ENCODE measurements around the gene N4BP2.
"Not testable (repeated sequence)": the region's sequence is repeated elsewhere in the genome, so short reads cannot be mapped to it uniquely, and the experiment has no call there.

Gene N4BP2

DNA sequence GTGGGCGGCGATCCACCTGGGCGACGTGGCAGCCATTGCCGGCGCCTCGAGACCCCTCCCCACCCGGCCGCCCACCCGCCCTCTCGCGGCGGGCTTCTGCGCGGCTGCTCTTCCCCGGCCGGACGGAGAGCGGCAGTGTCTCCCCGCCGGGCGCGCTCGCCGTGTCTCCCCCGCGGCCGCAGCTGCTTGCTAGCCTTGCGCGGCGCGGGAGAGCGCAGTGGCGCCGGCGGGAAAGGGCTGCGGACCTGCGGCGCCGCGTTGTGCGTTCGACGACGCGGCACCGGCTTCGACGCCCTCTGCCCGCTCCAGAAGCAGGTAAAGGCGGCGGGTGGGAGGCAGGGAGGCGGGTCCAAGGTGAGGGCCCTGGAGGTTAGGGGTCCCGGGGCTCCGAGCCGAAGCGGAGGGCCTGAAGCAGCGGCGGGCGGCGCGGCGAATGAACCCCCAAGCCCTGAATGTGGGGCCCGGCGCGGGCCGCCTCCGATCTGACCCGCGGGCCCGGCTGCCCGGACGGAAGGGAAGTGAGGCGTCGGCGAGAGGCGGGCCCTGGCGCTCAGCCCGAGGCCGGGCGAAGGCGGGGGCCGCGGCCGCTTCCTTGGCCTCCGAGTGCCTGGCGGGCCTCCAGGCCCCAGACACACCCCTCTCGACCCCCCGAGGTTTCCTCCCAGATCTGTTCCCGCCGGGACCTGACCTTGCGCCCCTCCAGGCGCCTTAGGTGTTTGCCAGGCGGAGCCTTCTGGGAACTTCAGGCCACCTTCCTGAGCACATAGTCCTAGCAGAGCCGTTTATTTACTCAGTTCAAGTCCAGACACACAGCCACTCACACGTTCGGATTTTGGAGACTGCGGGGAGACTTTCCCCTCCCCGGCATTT is at the start of gene N4BP2:
Gene N4BP2 (plus strand): TSS at position 135 of the 870 bp plus-strand sequence. CDS start 40,491 bp downstream, outside the sequence.
- peak; percentile 35 for DNase-seq (ENCODE audit: low read depth)

- DNase-seq (ENCODE audit: low read depth) = no peak
Measured at GRCh38 chr4:40016007-40016406, 40.6 kb upstream of the N4BP2 start.

DNA sequence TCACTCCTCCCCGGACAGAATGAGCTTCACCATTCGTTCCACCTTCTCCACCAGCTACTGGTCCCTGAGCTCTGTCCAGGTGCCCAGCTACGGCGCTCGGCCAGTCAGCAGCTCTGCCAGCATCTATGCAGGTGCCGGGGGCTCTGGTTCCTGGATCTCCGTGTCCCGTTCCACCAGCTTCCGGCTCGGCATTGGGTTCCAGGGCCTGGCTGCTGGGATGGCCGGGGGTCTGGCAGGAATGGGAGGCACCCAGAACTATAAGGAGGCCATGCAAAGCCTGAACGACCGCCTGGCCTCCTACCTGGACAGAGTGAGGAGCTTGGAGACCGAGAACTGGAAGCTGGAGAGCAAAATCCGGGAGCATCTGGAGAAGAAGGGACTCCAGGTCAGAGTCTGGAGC is 36.4 kb upstream of the N4BP2 start:
- no peak for DNase-seq (ENCODE audit: low read depth)

- DNase-seq (ENCODE audit: low read depth) = not testable (repeated sequence)
Measured at GRCh38 chr4:40021116-40021515, 35.5 kb upstream of the N4BP2 start.

GRCh38 chr4:40024049-40024448 is 32.6 kb upstream of the N4BP2 start:
- DNase-seq (ENCODE audit: low read depth) = not testable (repeated sequence)

GRCh38 chr4:40032785-40033184 is 23.9 kb upstream of the N4BP2 start:
- DNase-seq (ENCODE audit: low read depth) = no peak

DNA sequence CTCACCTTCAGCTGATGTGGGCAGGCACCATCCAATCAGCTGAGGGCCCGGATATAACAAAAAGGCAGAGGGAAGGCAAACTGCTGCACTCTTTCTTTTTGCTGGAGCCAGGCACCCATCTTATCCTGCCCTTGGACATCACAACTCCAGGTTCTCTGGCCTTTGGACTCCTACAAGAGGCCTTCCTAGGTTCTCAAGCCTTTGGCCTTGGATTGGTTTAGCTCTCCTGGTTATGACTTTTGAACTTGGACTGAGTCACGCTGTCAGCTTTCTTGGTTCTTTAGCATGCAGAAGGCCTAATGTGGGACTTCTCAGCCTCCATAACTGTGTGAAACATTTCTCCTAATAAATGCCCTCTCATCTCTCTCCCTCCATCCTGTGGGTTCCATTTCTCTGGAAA is 23.0 kb upstream of the N4BP2 start:
- DNase-seq (ENCODE audit: low read depth) = no peak

GRCh38 chr4:40038977-40039376 is 17.7 kb upstream of the N4BP2 start:
- DNase-seq (ENCODE audit: low read depth) = no peak

GRCh38 chr4:40040908-40041307 is 15.7 kb upstream of the N4BP2 start:
- no peak for DNase-seq (ENCODE audit: low read depth)

- DNase-seq (ENCODE audit: low read depth) = no peak
Measured at GRCh38 chr4:40043786-40044185, 12.9 kb upstream of the N4BP2 start.

DNA sequence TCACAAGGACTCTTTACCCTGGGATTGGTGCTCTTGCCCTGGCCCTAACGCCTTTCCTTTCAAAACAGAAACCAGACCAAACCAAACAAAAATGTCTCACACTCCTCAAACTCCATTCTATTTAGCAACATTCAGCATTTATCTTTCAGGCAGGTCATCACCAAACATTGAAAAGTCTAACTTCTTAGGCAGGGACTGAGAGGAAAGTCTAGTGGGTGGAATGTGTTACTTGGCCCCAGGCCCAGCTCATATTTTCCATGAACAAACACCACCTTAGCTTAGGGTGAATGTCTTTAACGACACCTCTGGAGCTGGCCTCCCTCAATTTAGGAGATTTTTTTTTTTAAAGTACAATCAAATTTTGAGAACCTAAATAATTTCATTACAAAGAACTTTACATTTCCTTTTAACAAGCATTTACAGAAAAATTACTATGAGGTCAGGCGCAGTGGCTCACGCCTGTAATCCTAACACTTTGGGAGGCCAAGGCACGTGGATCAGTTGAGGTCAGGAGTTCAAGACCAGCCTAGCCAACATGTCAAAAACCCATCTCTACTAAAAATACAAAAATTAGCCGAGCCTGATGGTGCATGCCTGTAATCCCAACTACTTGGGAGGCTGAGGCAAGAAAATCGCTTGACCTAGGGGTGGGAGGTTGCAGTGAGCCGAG is 10.2 kb upstream of the N4BP2 start:
- DNase-seq (ENCODE audit: low read depth) = no peak

DNA sequence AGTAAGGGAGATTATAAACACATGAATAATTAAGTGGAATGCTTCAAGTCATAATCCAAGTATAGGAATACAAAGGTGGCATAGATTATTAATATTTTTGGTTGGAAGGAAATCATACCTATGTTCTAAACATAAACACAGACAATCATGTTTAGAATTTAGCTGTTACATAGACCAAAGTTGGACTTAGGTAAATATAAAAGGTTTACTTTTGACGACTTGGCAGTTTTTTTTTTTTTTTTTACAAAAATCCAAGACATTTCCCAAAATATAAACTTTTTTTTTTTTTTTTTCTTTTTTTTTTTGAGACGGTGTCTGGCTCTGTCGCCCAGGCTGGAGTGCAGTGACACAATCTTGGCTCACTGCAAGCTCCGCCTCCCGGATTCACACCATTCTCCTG is 3.5 kb upstream of the N4BP2 start:
- no peak for DNase-seq (ENCODE audit: low read depth)

DNA sequence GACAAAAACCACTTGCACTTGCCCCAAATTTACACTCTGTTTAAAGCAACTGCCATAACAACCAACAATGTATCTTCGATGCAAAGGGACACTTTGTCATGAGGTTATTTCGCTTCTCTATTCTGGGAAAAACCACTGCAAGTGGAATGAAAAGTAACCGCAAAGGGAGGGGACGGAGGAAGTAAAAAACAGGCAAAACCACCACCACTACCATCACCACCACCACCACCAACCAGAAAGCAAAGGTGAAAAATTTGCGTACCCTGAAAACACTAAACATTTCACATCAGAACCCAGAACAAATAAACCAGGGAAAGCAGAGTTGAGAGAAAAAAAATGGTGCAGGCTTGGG is 1.2 kb upstream of the N4BP2 start:
- no peak for DNase-seq (ENCODE audit: low read depth)

DNA sequence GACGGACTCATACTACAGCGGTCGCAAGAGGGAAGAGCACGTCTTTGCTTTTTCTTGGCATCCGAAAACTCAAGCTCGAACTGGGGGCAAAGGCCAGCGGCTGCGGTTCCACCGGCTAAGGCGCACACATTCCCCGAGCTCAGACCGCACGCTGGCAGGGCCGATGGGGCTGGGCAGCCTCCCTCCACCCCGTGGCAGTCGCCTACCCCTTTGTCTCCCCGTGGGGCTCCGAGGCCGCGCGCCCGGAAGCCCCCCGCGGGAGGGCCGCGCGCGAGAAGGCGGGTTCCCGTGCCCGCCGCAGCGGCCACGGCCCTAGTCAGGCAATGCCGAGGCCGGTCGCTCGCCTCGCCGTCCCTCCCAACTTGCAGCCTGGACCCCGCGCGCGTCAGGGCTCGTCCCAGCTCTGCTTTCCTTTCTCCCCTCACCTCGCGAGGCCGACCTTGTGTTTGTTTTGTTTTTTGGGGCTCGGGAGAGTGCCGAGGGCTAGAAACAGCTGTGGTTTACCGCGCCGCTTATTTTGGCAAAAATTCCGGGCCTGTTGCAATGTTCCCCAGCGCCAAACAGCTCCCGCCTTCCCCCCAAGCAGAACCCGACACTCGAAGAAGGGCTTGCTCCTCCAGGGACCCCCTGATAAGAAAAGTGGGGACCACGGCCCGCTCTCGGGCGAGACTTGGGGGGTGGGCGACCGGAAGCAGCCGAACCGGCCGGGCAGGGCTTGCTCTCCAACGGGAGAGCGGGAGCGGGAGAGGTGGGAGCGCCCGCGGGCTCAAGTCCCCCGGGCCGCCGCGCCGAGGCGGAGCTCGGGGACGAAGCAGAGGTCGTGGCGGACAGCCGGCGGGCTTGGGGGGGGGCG is 561 bp upstream of the N4BP2 start:
- DNase-seq (ENCODE audit: low read depth) = peak; percentile 18

DNA sequence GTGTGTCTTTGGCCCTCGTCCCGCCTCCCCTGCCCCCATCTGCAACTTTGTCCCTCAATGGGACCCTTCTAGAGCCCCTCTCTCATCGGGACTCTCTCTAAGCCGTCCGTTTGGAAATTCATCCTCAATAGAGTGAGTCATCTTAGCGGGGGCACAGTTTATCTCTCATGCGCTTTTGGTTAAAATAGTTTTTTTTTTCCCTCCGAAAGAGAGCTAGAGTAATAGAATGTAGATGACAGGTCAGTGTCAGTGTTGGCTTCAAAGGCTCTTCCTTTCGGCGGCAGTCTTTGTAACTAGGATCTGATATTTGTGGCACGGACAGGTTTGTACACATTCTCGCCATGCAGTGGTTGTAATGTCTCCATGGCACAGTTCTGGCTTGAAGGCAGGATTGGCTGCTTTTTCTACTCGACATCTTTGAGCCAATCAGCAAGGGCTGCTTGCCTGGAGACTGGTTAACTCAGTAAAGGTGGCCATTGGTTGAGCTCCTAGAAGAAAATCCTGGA is 989 bp downstream of the N4BP2 start:
- peak; percentile 21 for DNase-seq (ENCODE audit: low read depth)

DNA sequence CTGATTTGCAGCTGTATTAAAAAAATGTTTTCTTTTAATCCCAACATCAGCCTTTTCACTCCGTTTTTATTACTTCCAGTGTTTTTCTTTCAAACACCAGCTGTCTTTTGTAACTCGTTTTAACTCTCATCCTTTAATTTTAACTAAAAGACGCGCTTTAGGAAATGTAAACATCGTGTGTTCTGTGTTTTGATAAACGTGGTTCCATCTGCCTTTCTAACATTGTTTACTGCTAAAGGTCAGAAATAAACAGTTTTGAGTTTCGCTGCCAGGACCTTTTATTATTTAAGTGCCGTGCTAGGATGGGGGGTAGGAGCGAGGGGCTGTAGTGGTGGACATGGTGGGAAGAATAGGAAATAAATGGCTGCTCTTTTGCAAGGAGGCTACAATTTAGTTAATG is 1.5 kb downstream of the N4BP2 start:
- DNase-seq (ENCODE audit: low read depth) = no peak

GRCh38 chr4:40058854-40059253 is 2.2 kb downstream of the N4BP2 start:
- DNase-seq (ENCODE audit: low read depth) = no peak

DNA sequence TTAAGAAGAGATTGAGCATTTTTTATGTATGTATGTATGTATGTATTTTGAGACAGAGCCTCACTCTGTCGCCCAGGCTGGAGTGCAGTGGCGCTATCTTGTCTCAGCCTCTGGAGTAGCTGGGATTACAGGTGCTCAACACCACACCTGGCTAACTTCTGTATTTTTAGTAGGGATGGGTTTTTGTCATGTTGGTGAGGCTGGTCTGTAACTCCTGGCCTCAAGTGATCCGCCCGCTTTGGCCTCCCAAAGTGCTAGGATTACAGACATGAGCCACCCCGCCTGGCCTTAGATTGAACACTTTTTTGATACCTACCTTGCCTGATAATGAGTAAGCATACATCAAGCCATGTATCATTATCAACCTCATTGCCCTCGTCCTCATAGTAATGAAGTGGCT is 2.7 kb downstream of the N4BP2 start:
- DNase-seq (ENCODE audit: low read depth) = no peak

DNA sequence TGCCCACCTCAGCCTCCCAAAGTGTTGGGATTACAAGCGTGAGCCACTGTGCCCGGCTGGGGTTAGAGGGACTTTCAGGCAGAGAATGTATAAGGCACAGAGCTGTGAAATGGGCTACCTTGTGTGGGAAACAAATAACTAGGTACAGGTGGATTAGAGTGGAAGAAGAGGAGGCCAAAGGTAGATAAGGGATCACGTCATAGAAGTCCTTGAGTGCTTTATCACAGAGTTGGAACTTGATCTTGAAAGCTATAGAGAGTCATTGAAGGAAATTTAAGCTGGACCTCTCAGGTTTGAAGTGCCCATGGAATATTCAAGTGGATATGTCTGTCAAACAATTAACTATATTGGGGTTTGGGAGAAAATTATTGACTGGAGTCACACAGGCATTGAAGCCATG is 8.4 kb downstream of the N4BP2 start:
- DNase-seq (ENCODE audit: low read depth) = no peak

DNA sequence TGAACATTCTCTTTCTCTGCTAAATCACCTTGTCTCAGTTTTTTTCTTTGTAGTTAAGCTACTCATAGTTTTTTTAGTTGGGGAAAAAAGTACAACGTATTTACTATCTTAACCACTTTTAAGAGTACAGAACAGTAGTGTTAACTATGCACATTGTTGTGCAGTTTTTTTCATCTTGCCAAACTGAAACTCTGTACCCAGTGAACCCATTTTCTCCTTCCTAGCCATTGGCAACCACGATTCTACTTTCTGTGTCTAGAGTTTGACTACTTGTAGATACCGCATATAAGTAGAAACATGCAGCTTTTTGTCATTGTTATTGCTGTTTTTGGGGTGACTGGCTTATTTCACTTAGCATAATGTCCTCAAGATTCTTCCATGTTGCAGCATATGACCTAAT is 10.0 kb downstream of the N4BP2 start:
- DNase-seq (ENCODE audit: low read depth) = no peak

GRCh38 chr4:40070387-40070786 is 13.7 kb downstream of the N4BP2 start:
- no peak for DNase-seq (ENCODE audit: low read depth)

DNA sequence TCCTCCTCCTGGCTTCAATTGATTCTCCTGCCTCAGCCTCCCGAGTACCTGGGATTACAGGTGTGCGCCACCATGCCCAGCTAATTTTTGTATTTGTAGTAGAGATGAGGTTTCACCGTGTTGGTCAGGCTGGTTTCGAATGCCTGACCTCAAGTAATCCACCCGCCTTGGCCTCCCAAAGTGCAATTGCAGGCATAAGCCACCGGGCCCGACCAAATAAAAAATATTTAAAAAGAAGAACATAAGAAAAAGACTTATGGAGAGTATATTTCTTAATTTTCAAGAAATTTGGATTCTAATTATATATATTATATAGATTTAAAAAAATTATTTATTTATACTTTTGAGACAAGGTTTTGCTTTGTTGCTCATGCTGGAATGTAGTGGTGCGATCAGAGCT is 29.8 kb downstream of the N4BP2 start:
- DNase-seq (ENCODE audit: low read depth) = no peak

All from stimulated activated CD8-positive, alpha-beta memory T cell treated with anti-CD3 and anti-CD28 coated beads, Interleukin-7, amount 100 ng/mL, for 24 hours (primary cell).